T-helper 1 cell treated with Interleukin-12 subunit alpha and Interleukin-12 subunit beta and Interleukin-4 antibody, amounts not matched to agents 30 ng/mL and 1 ng/mL, for 36 hours (primary cell): ENCODE results near the gene PSMD13. TPM values are rescaled to one million over a fixed set of nuclear protein-coding genes. Genes with fewer than 3 reads are reported as not detected.

Experiments used
- intact Hi-C: fragments of 100-400 bp; cut with micrococcal nuclease; formaldehyde crosslinking; loops from one replicate; pipeline ENCODE4 v1.15.1; 2024
- total RNA-seq: library from RNA; stranded (reverse); gene quantifications from 2 replicates; pipeline ENCODE4 v1.2.3, GENCODE V29; 2022

The PSMD13 gene
- total RNA-seq, 1 donor from 2014 or later, result 199 TPM

DNA sequence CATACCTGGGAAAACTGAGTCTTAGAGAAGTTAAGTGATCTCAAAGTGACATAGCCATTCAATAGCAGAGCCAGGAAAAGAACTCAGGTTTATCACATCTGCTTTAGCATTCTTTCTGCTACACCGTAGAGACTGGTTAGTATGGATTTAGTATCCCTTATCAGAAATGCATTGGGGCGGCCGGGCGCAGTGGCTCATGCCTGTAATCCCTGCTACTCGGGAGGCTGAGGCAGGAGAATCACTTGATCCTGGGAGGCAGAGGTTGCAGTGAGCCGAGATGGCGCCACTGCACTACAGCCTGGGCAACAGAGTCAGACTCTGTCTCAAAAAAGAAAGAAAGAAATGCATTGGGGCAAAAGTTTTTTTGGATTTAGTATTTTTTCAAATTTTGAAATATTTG is 1.6 kb downstream of the PSMD13 start:
- intact Hi-C loops, result loop anchor here (5.0 kb wide), 3 partner anchors 49 to 509 kb away; partner anchors contain the start of genes PGGHG, PHRF1 and TALDO1

DNA sequence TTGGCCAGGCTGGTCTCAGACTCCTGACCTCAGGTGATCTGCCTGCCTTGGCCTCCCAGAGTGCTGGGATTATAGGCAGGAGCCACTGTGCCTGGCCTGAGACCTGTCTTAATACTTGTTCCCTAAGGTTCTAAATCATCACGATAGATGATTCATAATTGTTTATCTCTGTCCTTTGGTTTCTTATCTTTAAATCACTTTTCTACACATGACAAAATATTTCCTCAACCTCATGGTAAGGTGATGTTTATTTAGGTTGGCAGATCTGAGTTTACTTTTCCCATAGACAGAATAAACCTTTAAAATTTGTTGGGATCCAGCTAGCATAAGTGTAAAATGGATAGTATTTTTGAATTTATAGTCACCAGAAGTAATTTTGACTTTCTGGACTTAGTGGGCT is 3.5 kb downstream of the PSMD13 start:
- intact Hi-C loops, result no loop called here

- intact Hi-C loops, result no loop called here
These were observed 4.9 kb downstream of the PSMD13 start for GRCh38 chr11:241634-242033.

- intact Hi-C loops, result no loop called here
These were observed 7.6 kb downstream of the PSMD13 start for GRCh38 chr11:244376-244775.

DNA sequence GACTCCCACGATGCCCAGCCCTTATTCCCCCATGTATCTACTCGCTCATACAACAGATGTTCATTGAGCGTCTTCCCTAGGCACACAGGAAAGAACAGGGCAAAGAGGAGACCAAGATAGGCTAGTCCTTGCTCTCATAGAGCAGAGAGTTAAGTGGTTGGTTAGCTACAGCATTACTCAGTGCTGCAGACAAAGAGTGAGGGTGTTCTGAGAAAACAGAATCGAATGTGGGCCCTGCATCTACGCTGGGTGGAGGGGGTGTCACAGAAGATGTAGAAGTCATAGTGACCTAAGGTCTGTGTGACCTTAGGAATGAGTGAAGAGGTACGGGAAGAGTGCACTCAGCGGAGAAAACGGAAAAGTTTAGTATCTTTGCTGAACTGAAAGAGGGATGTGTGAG is 12.3 kb downstream of the PSMD13 start:
- intact Hi-C loops, result no loop called here

DNA sequence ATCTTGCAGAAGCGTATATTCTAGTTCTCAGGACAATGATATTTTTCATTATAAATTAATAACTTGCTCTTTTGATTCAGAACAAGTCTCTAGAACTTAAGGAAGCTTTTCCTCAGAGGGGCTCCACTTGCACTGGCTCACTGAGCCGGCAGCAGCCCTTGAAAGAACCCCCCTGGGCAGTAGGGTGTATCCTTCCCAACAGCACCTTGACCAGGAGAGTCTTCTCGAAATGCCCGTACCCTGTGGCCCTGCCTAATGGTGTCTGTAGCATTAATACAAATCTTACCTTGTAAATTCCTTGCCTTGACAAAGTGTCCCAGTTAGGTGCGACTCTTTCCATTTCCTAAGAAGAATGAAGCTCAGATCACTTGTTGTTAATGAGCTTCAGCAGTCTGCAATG is 13.5 kb downstream of the PSMD13 start:
- intact Hi-C loops, result loop anchor here (1.0 to 5.0 kb wide), 6 partner anchors 19 to 202 kb away; partner anchors contain the start of genes BET1L, PTDSS2 and RIC8A

- intact Hi-C loops, result loop anchor here (1.0 to 5.0 kb wide), 7 partner anchors 18 to 201 kb away; partner anchors contain the start of genes BET1L, PTDSS2 and RIC8A
These were observed 14.0 kb downstream of the PSMD13 start for GRCh38 chr11:250740-251299.

DNA sequence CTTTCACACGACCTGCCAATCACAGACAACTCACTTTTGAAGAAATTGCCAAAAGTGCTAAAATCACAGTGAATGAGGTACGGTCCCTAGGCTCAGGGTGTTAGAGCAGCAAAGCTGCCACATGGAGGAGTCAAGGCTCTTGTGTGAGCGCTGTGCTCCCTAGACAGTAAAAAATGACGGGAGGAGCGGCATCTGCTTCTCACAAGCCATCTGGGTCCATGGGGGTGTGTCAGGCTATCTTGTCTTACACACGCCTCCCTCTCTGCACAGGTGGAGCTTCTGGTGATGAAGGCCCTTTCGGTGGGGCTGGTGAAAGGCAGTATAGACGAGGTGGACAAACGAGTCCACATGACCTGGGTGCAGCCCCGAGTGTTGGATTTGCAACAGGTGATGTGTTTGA is 14.8 kb downstream of the PSMD13 start:
- intact Hi-C loops, result loop anchor here (1.0 to 5.0 kb wide), 6 partner anchors 17 to 201 kb away; partner anchors contain the start of genes BET1L, PTDSS2 and RIC8A

- intact Hi-C loops, result loop anchor here (5.0 kb wide), 2 partner anchors 45 to 200 kb away; partner anchors contain the start of genes BET1L, PTDSS2 and RIC8A
These were observed 15.9 kb downstream of the PSMD13 start for GRCh38 chr11:252666-253065.

DNA sequence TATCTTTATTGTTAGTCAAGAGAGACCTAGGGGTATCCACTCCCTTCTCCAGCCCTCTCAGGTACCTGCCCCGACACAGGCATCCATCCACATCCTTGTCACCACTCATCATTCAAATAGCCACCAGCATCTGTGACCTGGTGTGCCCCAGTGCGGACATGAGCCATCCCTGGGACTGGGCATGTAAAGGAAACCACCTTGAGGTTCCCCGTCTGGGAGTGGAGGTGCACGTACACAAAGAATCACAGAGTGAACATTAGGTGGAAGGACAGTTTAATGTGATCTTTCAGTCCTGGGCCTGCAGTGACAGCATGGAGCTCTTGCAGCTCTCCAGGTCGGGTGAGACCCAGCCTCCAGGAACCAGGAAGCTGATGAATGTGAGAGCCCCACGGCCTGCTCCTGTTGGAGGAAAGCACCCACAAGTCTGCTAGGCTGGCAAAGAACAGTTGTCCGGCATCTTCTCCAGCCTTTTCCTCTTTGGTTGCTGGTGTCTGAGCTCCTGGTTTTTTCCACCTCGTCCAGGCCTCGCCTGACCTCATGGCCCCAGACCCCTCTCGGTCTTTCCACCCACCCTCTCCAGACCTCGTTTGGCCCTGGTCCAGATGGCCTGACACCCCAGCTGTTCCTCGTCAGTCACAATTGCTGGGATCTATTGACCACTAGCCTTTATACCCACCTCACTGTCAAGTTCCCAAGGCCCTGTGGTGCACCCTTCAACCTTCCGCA is 16.5 kb downstream of the PSMD13 start:
- intact Hi-C loops, result loop anchor here (5.0 kb wide), 2 partner anchors 46 to 199 kb away; partner anchors contain the start of genes BET1L, PTDSS2 and RIC8A

DNA sequence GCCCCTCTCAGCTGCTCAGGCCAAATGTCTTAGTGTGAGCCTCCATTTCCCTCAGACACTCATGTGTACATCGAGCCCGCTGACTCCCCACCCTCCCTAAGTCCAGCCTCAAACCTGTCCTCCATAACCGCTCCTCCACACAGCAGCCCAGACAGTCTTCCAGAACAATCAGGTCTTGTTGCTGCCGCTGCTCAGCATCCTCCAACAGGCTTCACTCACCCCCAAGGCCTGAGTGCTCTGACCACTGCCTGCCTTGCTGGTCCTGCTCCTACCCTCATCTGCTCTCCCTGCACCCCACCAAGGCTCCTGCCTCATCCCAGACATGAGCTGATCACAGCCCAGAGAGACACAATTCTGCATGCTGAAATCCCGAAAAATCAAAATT is 17.1 kb downstream of the PSMD13 start:
- intact Hi-C loops, result loop anchor here (5.0 kb wide), 2 partner anchors 47 to 198 kb away; partner anchors contain the start of genes BET1L, PTDSS2 and RIC8A

GRCh38 chr11:255176-255575 is 18.4 kb downstream of the PSMD13 start:
- intact Hi-C loops, result no loop called here

DNA sequence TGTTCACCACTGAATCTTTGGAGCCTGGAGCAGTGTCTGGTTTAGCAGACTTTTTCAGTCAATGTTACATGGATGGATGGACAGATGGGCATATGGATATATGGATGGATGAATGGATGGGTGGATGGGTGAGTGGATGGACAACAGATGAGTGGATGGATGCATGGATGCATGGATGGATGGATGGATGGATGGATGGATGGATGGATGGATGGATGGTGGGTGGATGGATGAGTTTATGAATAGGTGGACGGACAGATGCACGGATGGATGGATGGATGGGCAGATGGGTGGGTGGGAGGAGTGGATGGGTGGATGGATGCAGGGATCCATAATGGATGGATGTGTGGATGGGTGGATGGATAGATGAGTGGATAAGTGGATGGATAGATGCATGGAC is 19.0 kb downstream of the PSMD13 start:
- intact Hi-C loops, result no loop called here

GRCh38 chr11:256952-257737 is 20.4 kb downstream of the PSMD13 start:
- intact Hi-C loops, result no loop called here

DNA sequence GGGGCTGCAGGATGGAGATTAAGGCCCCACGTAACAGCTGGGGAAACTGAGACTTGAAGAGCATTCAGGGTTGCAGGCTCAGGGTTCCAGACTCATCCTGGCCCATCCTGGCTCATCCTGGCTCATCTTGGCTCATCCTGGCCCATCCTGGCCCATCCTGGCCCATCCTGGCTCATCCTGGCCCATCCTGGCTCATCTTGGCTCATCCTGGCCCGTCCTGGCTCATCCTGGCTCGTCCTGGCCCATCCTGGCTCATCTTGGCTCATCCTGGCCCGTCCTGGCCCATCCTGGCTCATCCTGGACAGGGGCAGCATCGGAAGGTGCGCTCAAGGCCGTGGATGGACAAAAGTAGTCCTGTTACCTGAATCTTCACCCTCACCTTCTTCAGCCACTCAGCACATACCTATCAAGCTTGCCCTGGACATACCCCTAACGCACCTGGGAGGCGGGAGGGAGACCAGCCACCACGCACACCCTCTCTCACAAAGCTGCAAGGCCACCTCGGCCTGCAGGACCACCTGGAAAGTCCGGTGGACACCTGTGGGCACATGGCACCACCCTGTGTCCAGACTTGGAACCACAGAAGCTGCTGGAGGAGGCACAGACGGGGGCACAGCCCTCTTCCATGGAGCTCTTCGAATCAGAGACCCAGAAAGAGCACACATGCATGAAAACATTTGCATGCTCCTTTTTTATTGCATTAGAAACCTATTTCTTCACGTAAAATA is 21.2 kb downstream of the PSMD13 start:
- intact Hi-C loops, result no loop called here

DNA sequence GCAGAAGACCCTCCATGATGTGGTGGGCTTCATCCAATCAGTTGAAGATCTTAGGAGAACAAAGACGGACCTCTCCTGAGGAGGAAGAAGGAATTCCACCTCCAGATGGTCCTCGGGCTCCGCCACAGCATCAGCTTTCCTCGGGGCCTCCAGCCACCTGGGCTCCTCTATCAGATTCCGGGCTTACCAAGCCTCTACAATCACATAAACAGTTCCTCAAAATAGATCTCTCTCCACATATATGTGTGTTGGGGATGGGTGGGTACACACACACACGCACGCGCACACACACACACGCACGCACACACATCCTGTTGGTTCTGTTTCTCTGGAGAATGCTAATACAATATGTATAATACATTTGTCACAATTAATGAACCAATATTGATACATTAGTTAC is 22.6 kb downstream of the PSMD13 start:
- intact Hi-C loops, result no loop called here

- intact Hi-C loops, result no loop called here
These were observed 24.8 kb downstream of the PSMD13 start for GRCh38 chr11:261624-262023.

DNA sequence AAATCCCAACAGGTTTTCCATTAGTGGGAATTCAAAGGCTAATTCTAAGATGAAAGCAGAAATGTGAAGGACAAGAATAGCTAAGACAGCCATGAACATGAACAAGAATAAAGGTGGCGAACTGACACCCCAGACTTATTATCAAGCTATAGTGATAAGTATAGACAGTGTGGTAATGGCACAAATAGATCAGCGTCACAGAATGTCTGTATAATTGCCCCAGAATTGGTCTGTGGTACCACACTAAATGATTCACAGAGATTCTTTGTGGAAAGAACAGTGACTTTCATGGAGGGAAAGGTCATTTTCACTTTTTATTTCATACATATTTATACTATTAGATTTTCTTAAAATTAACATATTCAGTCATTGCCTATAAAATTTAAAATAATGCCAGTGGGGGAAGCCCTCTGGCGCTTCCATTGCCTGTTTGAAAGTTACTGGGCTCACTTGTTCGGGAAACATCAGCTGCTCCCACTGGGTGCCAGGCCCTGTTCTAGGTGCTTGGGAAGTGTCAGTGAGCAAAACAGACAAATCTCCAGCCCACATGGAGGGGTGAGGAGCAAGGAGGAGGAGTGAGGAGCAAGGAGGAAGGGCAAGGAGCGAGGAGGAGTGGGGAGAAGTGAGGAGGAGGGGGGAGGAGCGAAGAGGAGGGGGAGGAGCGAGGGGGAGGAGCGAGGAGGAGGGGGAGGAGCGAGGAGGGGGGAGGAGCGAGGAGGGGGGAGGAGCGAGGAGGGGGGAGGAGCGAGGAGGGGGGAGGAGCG is 30.1 kb downstream of the PSMD13 start:
- intact Hi-C loops, result loop anchor here (1.0 to 5.0 kb wide), 2 partner anchors 140 to 540 kb away; partner anchors contain the start of genes PIDD1 and RPLP2

GRCh38 chr11:267491-267994 is 30.8 kb downstream of the PSMD13 start:
- intact Hi-C loops, result loop anchor here (1.0 to 5.0 kb wide), 2 partner anchors 140 to 540 kb away; partner anchors contain the start of genes PIDD1 and RPLP2

GRCh38 chr11:268716-269145 is 32.0 kb downstream of the PSMD13 start:
- intact Hi-C loops, result loop anchor here (1.0 to 5.0 kb wide), 11 partner anchors 9 to 539 kb away; partner anchors contain the start of genes BET1L, IFITM1, PIDD1 and PSMD13
